Measurements from ENCODE around the gene MSI2. TPM values are rescaled to one million over a fixed set of nuclear protein-coding genes. Genes with fewer than 3 reads are reported as not detected.
"Not testable (repeated sequence)": the region's sequence is repeated elsewhere in the genome, so short reads cannot be mapped to it uniquely, and the experiment has no call there.

Gene MSI2
- total and polyA plus RNA-seq, 5 experiments from 2014 or later = 2.5 to 136 (median 4.9) TPM

DNA sequence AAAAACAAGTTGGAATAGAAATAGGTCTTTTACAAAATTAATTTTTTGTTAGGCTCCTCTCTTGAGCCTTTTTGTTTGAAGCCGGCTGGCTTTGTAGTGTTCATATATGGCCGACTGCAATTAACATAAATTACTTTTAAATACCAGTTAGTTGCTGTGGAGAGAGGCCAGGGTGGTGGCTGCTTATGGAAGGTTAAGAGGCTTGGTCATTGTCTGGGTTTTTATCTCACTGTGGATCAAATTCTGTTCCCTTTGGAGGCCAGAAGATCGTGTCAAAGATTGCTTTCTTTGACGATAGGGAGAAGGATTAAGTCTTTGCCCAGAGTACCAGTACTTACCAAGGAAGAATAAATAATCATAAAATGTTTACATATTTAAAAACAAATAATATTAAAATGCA lies 39.9 kb downstream of the MSI2 start:
- H3K27me3 Mint-ChIP-seq = no peaks in the 10 kb centered on the region
- POLR2A ChIA-PET = interaction anchor here (1.2 kb wide), 1 partner anchor 39 kb away, joined by 8 read pairs; the partner anchor contains the start of gene MSI2

DNA sequence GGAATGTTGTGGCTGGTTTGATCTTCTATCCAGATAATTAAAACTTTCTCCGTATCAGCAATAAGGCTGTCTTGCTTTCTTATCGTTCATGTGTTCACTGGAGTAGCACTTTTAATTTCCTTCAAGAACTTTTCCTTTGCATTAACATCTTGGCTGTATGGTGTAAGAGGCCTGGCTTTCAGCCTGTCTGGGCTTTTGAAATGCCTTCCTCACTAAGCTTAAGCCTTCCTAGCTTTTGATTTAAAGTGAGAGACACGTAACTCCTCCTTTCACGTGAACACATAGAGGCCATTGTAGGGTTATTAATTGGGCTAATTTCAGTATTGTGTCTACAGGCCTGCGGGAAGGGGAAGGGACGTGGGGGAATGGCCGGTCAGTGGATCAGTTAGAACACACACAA lies 42.9 kb downstream of the MSI2 start:
- peaks cover 31 to 51% (median 43%) of the 10 kb centered on the region in 4 donors for H3K4me1 Mint-ChIP-seq
- peaks cover 15 to 43% (median 32%) of the 10 kb centered on the region in 3 donors for H3K36me3 Mint-ChIP-seq
- POLR2A ChIA-PET = no interaction called here
- H3K27ac Mint-ChIP-seq = no peak overlapping the region
- peaks cover 0 to 2% (median 0%) of the 10 kb centered on the region in 9 donors for H3K9me3 Mint-ChIP-seq
- no peak for DNase-seq
- H3K4me3 Mint-ChIP-seq = no peak overlapping the region
- no peaks in the 10 kb centered on the region for H3K27me3 Mint-ChIP-seq
- ATAC-seq = no peak

More for the DNA sequence above, 39.9 kb downstream of the MSI2 start:
- DNase-seq (no peak), ATAC-seq (no peak)
- H3K36me3 Mint-ChIP-seq = peaks cover 15 to 47% (median 32%) of the 10 kb centered on the region in 3 donors
- peak overlapping the region in 1 of 10 donors; percentile 36 for H3K4me3 Mint-ChIP-seq
- peak overlapping the region in 3 of 10 donors; percentile 31 to 86 (median 46) for H3K27ac Mint-ChIP-seq
- peaks cover 0 to 2% (median 0%) of the 10 kb centered on the region in 9 donors for H3K9me3 Mint-ChIP-seq
- H3K4me1 Mint-ChIP-seq = peaks cover 31 to 48% (median 39%) of the 10 kb centered on the region in 4 donors

DNA sequence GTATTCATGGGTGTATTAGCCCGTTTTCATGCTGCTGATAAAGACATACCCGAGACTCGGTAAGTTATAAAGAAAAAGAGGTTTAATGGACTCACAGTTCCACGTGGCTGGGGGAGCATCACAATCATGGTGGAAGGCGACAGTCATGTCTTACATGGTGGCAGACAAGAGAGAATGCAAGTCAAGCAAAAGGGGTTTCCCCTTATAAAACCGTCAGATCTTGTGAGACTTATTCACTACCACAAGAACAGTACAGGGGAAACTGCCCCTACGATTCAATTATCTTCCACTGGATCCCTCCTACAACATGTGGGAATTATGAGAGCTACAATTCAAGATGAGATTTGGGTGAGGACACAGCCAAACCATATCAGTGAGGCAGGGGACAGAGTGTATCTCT lies 44.3 kb downstream of the MSI2 start:
- H3K4me3 Mint-ChIP-seq, POLR2A ChIA-PET, H3K27ac Mint-ChIP-seq, H3K9me3 Mint-ChIP-seq, DNase-seq, ATAC-seq, H3K27me3 Mint-ChIP-seq: not testable (repeated sequence)
- H3K4me1 Mint-ChIP-seq = peaks cover 23 to 46% (median 33%) of the 10 kb centered on the region in 4 donors
- H3K36me3 Mint-ChIP-seq = peaks cover 15 to 43% (median 32%) of the 10 kb centered on the region in 3 donors

DNA sequence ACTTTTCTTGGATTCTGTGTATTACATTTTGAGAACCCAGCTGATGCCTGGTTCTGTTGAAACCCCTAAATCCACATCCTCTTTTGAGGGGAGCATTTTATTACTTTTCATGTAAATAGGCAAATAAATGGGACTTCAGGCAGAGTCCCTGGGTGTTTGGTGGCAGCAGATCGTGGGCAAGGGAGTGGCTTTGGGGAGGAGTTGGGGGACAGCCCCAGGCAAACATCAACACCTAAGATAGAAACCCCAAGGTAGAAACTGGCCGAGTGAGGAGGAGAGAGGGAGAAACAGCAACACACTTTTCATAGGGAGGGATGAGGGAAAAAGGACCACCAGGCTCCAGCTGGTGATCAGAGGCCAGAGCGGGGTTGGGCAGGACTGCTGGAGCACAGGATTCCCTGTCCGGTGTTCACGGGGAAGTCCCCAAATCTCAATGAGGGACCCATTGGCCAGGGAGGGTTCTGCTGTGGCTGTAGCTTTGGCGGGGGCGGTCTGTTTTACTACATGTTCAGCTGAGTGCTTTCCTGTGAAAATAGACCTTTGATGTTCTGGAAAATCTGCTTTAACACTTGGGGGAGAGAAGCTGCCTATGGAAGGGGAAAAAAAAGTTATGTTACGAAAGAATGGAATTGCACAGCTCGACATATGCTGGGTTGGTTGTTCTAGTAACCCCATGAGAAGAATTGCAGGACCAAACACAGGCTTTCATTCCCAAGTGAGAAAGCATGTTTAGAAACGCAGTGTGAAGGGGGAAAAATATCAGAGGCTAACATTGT lies 46.6 kb downstream of the MSI2 start:
- peak overlapping the region in 5 of 10 donors; percentile 14 to 62 (median 45) for H3K27ac Mint-ChIP-seq
- DNase-seq = no peak
- no peak for ATAC-seq
- peaks cover 0 to 2% (median 0%) of the 10 kb centered on the region in 9 donors for H3K9me3 Mint-ChIP-seq
- H3K27me3 Mint-ChIP-seq = no peaks in the 10 kb centered on the region
- H3K4me1 Mint-ChIP-seq = peaks cover 25 to 54% (median 36%) of the 10 kb centered on the region in 4 donors
- H3K4me3 Mint-ChIP-seq = no peak overlapping the region
- H3K36me3 Mint-ChIP-seq = peaks cover 10 to 40% (median 26%) of the 10 kb centered on the region in 3 donors
- POLR2A ChIA-PET = no interaction called here

DNA sequence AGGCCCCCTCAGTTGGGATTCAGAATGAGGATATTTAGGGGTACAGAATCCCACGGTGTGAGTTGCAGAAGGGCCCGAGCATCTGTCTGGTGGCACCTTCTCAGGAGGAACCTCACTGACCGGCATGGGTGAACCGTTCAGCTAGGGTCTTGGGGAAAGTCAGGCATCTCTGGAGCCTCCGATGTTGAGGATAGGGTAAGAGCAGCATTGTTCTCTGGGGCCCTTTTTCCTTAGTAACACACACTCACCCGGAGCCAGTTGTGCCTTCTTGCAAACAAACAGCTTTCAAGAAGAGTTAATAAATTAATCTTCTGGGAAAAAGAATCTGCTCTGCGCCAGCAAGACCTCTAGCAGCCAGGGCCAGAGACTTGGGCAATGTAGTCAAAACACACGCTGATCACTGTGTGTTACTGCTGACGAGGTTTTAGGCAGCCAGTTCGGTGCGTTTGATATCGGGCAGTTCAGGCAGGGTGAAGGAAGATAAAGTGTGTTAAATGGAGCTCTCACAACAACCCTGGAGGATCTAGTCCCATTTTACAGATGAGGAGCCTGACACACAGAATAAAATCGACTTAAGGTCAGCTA lies 48.9 kb downstream of the MSI2 start:
- Mint-ChIP-seq H3K4me1 (peaks cover 31 to 73% (median 42%) of the 10 kb centered on the region in 4 donors), H3K4me3 (no peak overlapping the region), H3K27me3 (no peaks in the 10 kb centered on the region), H3K27ac (no peak overlapping the region), H3K9me3 (no peaks in the 10 kb centered on the region), H3K36me3 (peaks cover 8 to 32% (median 10%) of the 10 kb centered on the region in 3 donors)
- POLR2A ChIA-PET = no interaction called here
- ATAC-seq (no peak), DNase-seq (no peak)

DNA sequence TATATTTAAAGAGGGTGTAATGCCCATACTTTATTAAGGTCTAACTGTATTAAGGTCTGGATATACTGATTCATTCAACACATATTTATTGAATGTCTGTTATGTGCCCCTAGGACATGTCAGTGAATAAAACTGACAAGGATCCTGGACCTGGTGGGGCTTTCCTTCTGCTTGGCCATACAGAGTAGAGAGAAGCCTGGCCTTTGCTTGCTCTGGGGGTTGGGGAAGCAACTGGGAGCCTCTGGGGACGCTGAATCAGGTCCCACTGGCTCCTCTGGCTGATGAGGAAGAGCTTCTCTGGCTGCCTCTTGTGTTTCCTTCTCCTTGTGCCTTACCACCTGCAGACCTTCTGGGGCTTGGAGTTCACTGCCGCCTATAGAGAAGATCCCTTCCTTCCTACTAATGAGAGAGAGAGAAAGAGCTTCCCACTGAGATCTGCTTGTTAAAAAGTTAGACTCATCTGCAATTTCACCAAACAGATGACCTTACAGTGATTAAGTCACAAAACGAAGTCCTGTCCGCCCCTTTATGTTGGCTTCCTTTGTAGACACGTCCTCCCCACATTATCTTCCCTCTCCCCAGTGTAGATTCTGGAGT lies 49.7 kb downstream of the MSI2 start:
- Mint-ChIP-seq H3K4me3 (no peak overlapping the region), H3K36me3 (peaks cover under 1 to 32% (median 4%) of the 10 kb centered on the region in 3 donors), H3K9me3 (no peaks in the 10 kb centered on the region), H3K27me3 (no peaks in the 10 kb centered on the region), H3K4me1 (peaks cover 34 to 66% (median 44%) of the 10 kb centered on the region in 4 donors), H3K27ac (peak overlapping the region in 4 of 10 donors; percentile 29 to 60 (median 54))
- DNase-seq (no peak), ATAC-seq (no peak)
- POLR2A ChIA-PET = no interaction called here

DNA sequence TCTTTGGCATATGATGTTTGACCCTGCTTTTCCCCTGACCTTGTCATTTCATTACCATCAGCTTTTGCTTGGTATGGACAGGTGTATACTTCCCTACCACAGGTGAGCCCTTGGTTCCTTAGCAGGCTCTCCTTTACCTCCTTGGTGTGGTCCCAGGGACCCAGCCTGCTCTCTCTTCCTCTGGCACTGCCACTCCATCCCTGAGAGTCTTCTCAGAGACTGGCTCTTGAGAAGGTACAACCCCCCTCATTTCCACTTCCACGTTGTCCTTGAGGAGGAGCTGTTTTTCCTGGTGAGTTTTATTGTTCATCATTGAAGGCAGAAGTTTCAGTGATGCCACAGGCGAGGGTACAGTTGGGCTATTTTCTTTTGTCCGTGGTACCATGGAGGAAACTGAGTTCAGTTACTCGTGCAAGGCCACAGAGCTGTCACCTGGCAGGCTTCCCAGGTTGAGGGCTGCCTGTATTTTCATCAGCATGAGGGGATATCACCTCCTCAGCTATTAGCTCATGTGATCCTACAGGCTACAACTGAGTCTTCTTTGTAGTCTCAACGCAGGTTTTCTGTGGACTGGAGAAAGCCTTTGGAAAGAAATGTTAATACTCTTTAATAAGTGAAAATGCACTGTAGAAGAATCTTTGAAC lies 52.3 kb downstream of the MSI2 start:
- peak overlapping the region in 4 of 10 donors; percentile 37 to 82 (median 45) for H3K27ac Mint-ChIP-seq
- no peak for ATAC-seq
- POLR2A ChIA-PET = no interaction called here
- DNase-seq = no peak
- no peaks in the 10 kb centered on the region for H3K9me3 Mint-ChIP-seq
- H3K36me3 Mint-ChIP-seq = peaks cover 0 to 42% (median 7%) of the 10 kb centered on the region in 3 donors
- H3K27me3 Mint-ChIP-seq = no peaks in the 10 kb centered on the region
- H3K4me3 Mint-ChIP-seq = no peak overlapping the region
- peaks cover 31 to 46% (median 42%) of the 10 kb centered on the region in 4 donors for H3K4me1 Mint-ChIP-seq

DNA sequence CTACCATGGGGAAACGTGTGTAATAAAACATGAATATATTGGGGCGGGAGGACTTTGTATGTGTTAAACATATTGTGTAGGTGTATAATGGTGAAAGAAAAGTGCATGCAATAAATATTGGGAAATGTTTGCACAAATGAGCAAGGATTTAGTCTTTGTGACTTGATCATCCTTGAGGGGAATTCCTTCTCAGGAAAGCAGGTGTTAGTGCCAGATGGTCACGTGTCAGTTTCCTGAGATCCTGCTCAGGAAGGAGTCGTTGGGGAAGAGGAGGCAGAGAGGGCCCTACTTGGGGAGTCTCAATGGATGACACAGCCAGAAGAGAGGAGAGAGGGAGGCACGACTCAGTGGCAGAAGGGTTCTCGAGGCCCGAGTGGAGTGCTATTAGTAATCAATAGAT lies 53.2 kb downstream of the MSI2 start:
- POLR2A ChIA-PET = no interaction called here
- ATAC-seq (no peak), DNase-seq (no peak)
- H3K4me1 Mint-ChIP-seq = peaks cover 32 to 49% (median 43%) of the 10 kb centered on the region in 4 donors
- H3K4me3 Mint-ChIP-seq = no peak overlapping the region
- H3K27ac Mint-ChIP-seq = peak overlapping the region in 2 of 10 donors; percentile 8 to 20
- peaks cover 0 to 45% (median 7%) of the 10 kb centered on the region in 3 donors for H3K36me3 Mint-ChIP-seq
- H3K27me3 Mint-ChIP-seq = no peaks in the 10 kb centered on the region
- no peaks in the 10 kb centered on the region for H3K9me3 Mint-ChIP-seq

DNA sequence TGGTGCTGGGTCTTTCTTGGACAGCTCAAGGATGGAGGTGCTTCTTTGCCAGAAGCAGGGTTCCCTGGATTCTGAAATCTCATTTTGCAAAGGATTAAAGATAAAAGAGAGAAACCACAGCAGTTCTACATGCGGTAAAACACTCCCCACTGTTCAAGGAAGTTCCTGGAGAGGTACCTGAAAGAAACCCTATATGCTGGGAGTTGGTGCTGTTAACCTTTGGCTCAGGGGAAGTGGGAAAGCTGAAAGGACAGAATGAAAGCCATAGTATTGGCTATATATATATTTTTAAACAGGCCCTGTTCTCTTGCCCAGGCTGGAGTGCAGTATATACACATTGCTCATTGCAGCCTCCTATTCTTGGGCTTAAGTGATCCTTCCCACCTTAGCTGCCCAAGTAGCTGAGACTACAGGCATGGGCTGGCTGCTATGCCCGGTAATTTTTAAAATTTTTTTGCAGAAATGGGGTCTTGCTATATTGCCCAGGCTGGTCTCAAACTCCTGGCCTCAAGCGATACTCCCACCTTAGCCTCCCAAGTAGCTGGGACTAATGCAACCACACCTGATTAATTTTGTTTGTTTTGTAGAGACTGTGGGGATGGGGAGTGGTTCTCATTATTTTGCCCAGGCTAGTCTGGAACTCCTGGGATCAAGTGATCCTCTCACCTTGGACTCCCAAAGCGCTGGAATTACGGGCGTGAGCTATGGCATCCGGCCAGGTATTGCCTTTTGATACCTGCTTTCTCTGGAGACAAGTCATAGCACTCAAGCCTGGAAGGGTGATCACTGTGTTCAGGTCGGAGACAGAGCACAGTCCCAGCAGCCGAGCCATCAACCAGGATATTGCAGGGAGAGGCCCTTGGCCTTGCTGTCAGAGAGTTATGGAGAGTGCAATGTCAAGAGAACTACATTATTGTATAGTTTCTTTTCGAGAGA lies 55.2 kb downstream of the MSI2 start:
- Mint-ChIP-seq H3K27ac (peak overlapping the region in 3 of 10 donors; percentile 20 to 37 (median 30)), H3K27me3 (no peaks in the 10 kb centered on the region), H3K9me3 (no peaks in the 10 kb centered on the region), H3K4me3 (no peak overlapping the region), H3K4me1 (peaks cover 29 to 52% (median 38%) of the 10 kb centered on the region in 4 donors), H3K36me3 (peaks cover 0 to 53% (median 11%) of the 10 kb centered on the region in 3 donors)
- POLR2A ChIA-PET = no interaction called here
- ATAC-seq = no peak
- DNase-seq = no peak

DNA sequence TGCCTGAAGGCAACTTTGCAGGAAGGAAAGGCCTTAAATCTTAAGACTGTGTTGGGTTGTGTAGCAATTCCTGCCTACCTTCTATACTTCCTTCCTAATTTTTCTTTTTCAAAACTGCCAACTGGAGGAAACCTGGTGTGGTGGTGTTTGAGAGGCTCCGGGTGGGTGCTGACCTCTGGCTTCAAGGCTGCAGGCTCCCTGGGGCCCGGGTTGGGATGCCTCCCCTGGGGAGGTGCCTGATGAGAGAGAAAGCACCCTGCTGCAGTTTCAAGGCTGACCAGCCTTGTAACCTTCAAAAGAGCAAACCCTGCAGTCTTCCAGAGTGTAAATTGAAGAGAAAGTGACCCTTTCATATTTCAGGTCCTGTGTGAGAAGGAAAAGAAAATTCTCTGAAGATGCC lies 55.9 kb downstream of the MSI2 start:
- DNase-seq (no peak), ATAC-seq (no peak)
- no peaks in the 10 kb centered on the region for H3K27me3 Mint-ChIP-seq
- POLR2A ChIA-PET = no interaction called here
- no peaks in the 10 kb centered on the region for H3K9me3 Mint-ChIP-seq
- no peak overlapping the region for H3K4me3 Mint-ChIP-seq
- no peak overlapping the region for H3K27ac Mint-ChIP-seq
- peaks cover 0 to 55% (median 11%) of the 10 kb centered on the region in 3 donors for H3K36me3 Mint-ChIP-seq
- peaks cover 29 to 55% (median 38%) of the 10 kb centered on the region in 4 donors for H3K4me1 Mint-ChIP-seq

DNA sequence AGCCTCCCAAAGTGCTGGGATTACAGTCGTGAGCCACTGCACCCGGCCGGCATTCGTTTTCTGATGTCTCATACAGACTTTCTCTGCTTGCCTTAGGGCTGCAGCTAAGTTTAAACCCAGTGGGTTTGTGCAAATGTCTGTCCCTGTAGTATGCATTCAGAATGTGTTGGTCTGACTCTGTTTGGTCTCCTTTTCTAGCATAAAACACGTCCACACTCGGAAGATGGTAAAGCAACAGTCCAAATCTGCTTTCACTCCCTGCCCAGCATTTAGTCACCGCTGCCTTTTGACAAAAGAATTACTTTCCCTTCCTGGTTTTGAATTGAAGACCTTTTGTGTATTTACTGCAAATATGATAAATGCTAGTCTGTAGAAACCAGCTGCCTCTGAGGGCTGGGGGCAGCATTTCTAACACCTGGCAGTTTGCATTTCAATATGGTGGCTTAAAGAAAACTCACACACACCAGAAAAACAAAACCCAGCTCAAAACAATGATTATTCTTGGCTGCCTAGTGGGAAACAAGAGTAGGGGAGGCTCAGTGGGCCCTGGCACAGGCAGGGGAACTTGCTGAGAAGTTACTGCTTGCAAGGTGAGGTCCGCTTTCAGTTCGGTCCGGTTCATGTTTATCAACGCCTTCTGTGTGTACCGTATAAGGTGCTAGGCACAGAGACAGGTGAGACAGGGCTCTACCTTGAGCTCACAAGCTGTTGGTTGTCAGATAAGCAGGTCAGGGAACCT lies 56.9 kb downstream of the MSI2 start:
- Mint-ChIP-seq H3K27me3 (no peaks in the 10 kb centered on the region), H3K4me1 (peaks cover 27 to 56% (median 35%) of the 10 kb centered on the region in 4 donors), H3K36me3 (peaks cover 0 to 54% (median 11%) of the 10 kb centered on the region in 3 donors), H3K27ac (peak overlapping the region in 2 of 10 donors; percentile 19 to 25), H3K9me3 (no peaks in the 10 kb centered on the region), H3K4me3 (no peak overlapping the region)
- DNase-seq (no peak), ATAC-seq (no peak)
- POLR2A ChIA-PET = no interaction called here
